NCI-H1436 (cell line): ENCODE data around the gene SLC16A5.
"Not testable (repeated sequence)": the region's sequence is repeated elsewhere in the genome, so short reads cannot be mapped to it uniquely, and the experiment has no call there.

Experiments
- DNase-seq: peaks from one replicate; lab custom pipeline; 2025; lab: John Stamatoyannopoulos, UW

Gene SLC16A5

DNA sequence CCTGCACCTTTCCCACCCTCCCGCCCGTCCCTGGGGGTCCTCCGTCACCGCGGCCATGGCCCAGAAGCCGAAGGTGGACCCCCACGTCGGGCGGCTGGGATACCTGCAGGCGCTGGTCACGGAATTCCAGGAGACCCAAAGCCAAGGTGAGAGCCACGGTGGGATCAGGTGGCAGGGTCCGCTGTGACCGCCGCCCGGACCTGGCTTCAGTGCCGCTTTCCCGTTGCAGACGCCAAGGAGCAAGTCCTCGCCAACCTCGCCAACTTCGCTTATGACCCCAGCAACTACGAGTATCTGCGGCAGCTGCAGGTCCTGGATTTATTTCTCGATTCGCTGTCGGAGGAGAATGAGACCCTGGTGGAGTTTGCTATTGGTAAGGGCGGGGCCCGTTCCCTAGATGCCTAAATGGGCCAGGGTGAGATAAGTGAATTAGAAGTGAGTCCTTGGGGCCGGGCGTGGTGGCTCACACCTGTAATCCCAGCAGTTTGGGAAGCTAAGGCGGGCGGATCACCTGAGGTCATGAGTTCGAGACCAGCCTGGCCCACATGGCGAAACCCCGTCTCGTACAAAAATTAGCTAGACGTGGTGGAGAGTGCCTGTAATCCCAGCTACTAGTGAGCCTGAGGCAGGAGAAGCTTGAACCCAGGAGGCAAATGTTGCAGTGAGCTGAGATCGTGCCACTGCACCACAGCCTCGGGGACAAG, 22.6 kb downstream of the SLC16A5 start:
- DNase-seq = no peak

GRCh38 chr17:75111777-75112335, 24.1 kb downstream of the SLC16A5 start:
- no peak for DNase-seq

- peak; percentile 87 for DNase-seq
Measured at GRCh38 chr17:75113798-75114551, 26.2 kb downstream of the SLC16A5 start.

- no peak for DNase-seq
Measured at GRCh38 chr17:75114552-75115314, 27.0 kb downstream of the SLC16A5 start.

- no peak for DNase-seq
Measured at GRCh38 chr17:75115555-75115954, 27.8 kb downstream of the SLC16A5 start.

DNA sequence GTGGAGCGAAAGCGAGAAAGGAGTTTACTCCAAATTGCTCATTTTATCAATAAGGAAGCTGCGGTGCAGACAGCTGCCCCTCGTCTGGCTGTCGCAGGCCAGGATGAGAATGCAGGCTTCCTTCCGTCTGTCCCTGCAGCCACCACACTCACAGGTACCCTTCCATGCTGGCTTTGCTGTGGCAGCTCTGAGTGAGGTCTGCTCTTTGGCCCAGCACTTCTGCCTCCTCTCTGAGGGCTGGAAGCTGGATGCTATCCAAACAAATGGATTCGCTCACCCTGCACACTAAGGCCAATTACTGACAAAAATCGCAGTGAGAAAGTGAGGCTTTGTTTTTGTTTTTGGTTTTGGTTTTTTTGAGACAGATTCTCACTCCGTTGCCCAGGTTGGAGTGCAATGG, 29.0 kb downstream of the SLC16A5 start:
- DNase-seq = no peak

DNA sequence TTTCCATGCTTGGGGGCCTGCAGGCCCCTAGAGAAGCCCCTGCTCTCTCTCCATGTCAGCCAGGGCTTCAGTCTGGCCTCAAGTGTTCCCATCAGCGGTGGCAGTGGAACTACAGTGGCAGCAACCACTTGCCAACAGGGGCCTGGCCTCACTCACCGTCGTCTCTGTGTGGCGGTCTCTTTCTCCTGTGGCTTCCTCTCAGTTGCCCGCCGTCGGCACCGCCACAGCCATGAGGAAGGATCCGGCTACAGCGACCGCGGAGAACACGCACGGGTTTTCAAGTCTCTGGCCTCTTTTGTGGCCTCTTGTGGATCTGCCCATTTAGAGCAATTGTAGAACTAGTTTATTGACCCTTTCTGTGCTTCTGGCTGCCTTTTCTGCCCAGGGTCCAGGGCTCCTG, 30.6 kb downstream of the SLC16A5 start:
- DNase-seq = no peak

GRCh38 chr17:75124041-75124818, 36.5 kb downstream of the SLC16A5 start:
- DNase-seq = peak; percentile 60

GRCh38 chr17:75124819-75125162, 37.0 kb downstream of the SLC16A5 start:
- no peak for DNase-seq

- DNase-seq = no peak
Measured at GRCh38 chr17:75125984-75126383, 38.2 kb downstream of the SLC16A5 start.

- DNase-seq = no peak
Measured at GRCh38 chr17:75126954-75127353, 39.2 kb downstream of the SLC16A5 start.

DNA sequence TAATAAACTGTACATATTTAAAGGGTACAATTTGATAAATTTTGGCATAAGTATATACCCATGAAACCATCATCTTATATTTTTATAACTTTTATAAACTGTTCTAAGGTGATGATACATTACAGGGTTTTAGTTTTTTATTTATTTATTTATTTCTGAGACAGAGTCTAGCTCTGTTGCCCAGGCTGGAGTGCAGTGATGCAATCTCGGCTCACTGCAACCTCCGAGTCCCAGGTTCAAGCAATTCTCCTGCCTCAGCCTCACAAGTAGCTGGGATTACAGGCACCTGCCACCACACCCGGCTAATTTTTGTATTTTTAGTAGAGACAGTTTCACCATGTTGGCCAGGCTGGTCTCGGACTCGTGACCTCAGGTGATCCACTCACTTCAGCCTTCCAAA, 40.2 kb downstream of the SLC16A5 start:
- not testable (repeated sequence) for DNase-seq

- DNase-seq = no peak
Measured at GRCh38 chr17:75128694-75129505, 41.1 kb downstream of the SLC16A5 start.

- DNase-seq = no peak
Measured at GRCh38 chr17:75129576-75129975, 41.8 kb downstream of the SLC16A5 start.

- no peak for DNase-seq
Measured at GRCh38 chr17:75130059-75130631, 42.4 kb downstream of the SLC16A5 start.

DNA sequence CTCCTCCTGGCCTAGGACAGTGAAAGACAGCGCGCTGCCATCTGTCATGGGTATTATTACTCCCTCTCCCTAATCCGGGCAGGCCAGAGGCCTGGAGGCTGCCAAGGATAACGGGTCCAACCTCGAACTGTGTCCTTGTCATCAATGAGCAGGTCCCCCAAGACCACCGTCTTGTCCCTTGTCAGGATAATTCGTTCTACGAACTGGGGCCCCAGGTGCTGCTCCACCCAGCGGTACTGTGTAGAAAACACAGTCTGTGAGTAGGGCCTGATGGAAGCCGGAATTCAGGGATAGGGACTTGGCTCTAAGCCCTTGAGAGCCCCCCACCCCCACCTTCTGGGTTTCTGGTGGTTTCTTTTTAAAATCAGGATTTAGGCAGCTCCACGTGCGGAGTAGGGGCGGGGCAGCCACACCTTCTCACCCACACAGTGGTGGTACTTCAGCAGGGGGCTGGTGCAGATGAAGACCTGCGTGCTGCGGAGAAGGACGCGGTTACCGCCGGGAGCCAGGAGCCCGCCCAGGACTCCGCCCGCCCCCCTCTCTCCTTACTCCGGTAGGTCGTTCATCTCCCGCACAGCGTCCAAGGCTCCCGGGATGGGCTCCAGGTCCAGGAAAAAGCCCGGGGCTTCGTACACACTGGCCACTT, 43.0 kb downstream of the SLC16A5 start:
- DNase-seq = peak; percentile 65

DNA sequence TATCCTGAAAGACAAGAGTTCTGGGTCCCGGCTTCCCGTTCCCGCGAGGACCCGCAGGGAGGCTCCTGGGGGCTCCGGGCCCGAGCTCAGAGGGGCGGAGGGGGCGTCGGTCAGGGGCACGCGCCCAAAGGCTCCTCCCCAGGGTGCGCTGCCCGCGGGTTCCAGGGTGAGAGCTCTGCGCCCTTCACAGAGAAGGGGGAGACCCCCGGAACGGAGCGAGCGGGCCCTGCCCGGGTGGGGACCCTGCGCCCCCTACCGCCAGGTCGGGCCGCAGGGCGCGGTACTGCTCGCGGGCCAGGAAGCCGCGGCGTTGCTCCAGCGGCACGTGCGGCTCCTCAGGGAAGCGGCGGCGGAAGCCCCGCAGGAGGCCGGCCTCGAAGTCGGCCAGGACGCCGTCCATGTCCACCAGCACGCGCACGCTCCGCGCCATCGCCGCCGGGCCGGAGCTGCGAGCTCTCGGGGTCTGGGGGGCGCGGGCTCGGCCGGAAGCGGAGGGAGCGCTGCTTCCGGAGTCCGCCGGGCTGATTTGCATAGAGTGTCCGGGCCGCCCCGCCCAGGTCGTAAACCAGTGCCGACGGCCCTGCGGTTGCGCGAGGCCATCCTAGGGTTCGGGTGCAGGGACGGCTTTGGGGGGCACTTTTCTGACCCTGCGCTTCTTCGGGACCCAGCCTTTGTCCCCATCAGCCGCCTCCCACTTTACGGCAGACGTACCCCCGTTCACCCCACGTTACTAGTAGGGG, 43.7 kb downstream of the SLC16A5 start, which contains the start of gene NT5C:
Gene NT5C (minus strand): TSS at position 465 of the 740 bp plus-strand sequence. CDS start 35 bp downstream, at position 430.
- DNase-seq = peak; percentile 75

GRCh38 chr17:75132018-75133000, 44.6 kb downstream of the SLC16A5 start:
- peak; percentile 28 for DNase-seq
